Occipital lobe (tissue), 2 donors: ENCODE results near the gene HSD17B11. TPM values are rescaled to one million over a fixed set of nuclear protein-coding genes. Genes with fewer than 3 reads are reported as not detected.
"Not testable (repeated sequence)": the region's sequence is repeated elsewhere in the genome, so short reads cannot be mapped to it uniquely, and the experiment has no call there.

Source experiments
- DNase-seq: peaks from one replicate; lab custom pipeline; 2025; lab: John Stamatoyannopoulos, UW
- total RNA-seq: library from RNA; depleted of rRNA; stranded (reverse); fragments of >200 nt; gene quantifications from one replicate; pipeline ENCODE4 v1.2.3, GENCODE V29; 2014

HSD17B11 gene
- total RNA-seq, 1 donor from 2014 or later: 51.8 TPM

GRCh38 chr4:87406462-87406861 is 15.5 kb upstream of the HSD17B11 start:
- DNase-seq: no peak

GRCh38 chr4:87405211-87405820 is 14.3 kb upstream of the HSD17B11 start:
- no peak for DNase-seq

GRCh38 chr4:87403732-87404131 is 12.7 kb upstream of the HSD17B11 start:
- DNase-seq: not testable (repeated sequence)

- DNase-seq: no peak
These were observed 9.0 kb upstream of the HSD17B11 start for GRCh38 chr4:87399954-87400353.

- no peak for DNase-seq
These were observed 8.2 kb upstream of the HSD17B11 start for GRCh38 chr4:87399148-87399547.

GRCh38 chr4:87395851-87396250 is 4.9 kb upstream of the HSD17B11 start:
- not testable (repeated sequence) for DNase-seq

- not testable (repeated sequence) for DNase-seq
These were observed 4.1 kb upstream of the HSD17B11 start for GRCh38 chr4:87395073-87395472.

- no peak for DNase-seq
These were observed 1.2 kb upstream of the HSD17B11 start for GRCh38 chr4:87392183-87392582.

- DNase-seq: no peak
These were observed 627 bp upstream of the HSD17B11 start for GRCh38 chr4:87391576-87392054.

GRCh38 chr4:87390551-87390890 is 467 bp downstream of the HSD17B11 start:
- DNase-seq: no peak

- DNase-seq: not testable (repeated sequence)
These were observed 933 bp downstream of the HSD17B11 start for GRCh38 chr4:87390055-87390454.

- DNase-seq: no peak
These were observed 2.1 kb downstream of the HSD17B11 start for GRCh38 chr4:87388901-87389300.

- no peak for DNase-seq
These were observed 3.8 kb downstream of the HSD17B11 start for GRCh38 chr4:87387237-87387636.

GRCh38 chr4:87384466-87385132 is 6.4 kb downstream of the HSD17B11 start:
- not testable (repeated sequence) for DNase-seq

GRCh38 chr4:87382931-87383330 is 8.1 kb downstream of the HSD17B11 start:
- DNase-seq: no peak

- DNase-seq: no peak
These were observed 8.9 kb downstream of the HSD17B11 start for GRCh38 chr4:87382116-87382515.

GRCh38 chr4:87377816-87378215 is 13.2 kb downstream of the HSD17B11 start:
- no peak for DNase-seq

- DNase-seq: no peak
These were observed 15.2 kb downstream of the HSD17B11 start for GRCh38 chr4:87375719-87376291.

GRCh38 chr4:87370068-87370467 is 20.9 kb downstream of the HSD17B11 start:
- DNase-seq: no peak

- DNase-seq: no peak
These were observed 24.3 kb downstream of the HSD17B11 start for GRCh38 chr4:87366521-87367162.

- DNase-seq: no peak
These were observed 25.6 kb downstream of the HSD17B11 start for GRCh38 chr4:87365348-87365747.

GRCh38 chr4:87363552-87363951 is 27.4 kb downstream of the HSD17B11 start:
- DNase-seq: no peak
